ENCODE results near the gene NAP1L4.

Gene NAP1L4

DNA sequence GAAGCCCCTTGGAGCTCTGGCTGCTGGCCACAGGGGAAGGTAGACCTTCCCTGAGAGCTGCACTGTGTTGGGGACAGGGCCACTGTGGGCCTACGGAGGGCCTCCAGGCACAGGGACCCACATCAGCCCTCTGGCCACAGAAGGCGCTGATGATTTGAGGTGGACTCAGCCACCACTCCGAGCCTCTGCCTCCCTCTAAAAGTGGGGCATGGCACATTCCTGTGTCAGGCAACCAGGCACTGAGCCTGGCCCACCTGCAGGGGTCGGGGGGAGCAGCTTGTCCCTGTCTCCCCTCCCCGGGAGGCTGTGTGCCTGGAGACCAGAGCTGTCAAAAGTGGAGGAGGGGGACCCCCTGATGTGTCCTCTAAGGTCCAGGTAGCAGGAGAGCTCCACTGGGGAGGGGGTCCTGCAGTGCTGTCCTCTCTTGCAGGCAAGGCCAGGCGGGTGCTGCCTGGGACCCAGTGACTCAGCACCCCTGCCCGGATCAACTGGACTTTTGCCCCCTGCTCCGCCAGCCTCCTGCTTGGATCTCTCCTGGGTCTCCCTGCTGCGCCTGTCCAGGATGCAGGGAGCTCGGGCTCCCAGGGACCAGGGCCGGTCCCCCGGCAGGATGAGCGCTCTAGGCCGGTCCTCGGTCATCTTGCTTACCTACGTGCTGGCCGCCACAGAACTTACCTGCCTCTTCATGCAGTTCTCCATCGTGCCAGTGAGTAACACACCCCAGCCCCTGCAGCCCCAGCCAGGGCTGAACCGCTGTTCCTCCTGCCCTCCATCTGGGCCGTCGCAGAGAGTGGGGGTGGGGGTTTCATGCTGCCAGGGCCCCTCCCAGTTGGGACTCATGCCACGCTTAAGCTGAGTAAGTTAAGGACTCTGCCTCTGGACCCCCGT lies 89.1 kb downstream of the NAP1L4 start:
- DNase-seq: no peak

- DNase-seq: peak; percentile 92
These were observed 90.0 kb downstream of the NAP1L4 start for GRCh38 chr11:2901854-2902783.

DNA sequence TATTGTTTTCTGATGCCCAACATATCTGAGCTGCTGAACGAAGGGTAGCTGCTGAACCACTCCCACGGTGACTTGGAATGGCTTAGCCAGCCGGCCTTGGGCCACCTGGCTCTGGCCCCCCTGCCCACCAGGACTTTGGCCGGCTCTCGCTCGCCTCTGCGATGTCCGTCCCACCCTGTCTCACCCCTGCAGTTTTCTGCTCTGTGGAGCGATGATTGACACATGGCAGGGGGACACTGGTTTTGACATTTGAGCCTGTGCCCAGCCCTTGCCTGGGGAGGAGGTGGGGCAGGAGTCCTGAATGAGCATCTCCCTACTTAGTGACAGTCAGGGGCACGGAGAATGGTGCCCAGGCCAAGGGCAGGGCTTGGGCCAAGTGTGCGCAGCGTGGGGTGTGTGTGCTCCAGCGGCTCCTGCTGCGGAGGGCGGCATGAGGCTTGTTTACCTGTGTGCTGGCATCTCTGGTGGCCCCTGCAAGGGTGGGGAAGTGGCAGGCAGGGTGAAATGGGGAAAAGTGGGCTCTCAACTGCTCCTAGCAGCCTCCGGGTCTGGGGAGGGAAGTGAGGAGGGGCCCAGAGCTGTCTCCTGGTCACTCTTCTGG lies 90.8 kb downstream of the NAP1L4 start:
- no peak for DNase-seq

DNA sequence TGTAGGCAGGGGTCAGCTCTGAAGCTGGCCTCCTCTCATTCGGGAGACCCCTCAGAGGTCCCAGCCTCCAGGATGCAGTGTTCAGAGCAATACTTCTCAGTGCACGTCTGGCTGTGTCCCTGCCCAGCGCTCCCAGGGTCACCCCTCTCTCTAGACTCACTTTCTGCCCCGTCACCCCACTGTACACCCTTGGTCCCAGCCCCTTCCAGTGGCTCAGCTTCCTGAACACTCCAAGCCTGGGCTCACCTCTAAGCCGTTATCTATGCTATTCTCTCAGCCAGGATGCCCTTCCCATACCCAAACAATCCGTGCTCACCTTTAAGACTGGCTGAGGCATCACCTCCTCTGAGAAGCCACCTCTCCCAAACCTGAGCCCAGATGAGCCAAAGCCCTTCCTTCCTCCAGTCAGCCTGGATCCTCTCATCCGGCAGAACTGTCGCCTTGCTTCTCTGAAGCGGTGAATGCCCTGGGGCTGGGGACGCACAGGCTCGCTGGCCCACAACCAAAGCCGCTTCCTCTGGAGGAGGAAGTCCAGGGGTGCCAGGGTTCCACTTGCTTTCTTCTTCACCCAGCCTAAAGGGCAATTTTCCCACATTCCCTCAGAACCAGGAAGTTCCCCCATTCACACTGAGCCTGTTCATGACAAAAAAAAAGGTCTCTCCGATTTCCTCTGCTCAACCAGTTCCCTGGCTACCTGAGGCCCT lies 92.9 kb downstream of the NAP1L4 start:
- no peak for DNase-seq

GRCh38 chr11:2898366-2899079 lies 93.6 kb downstream of the NAP1L4 start:
- DNase-seq: peak; percentile 88

DNA sequence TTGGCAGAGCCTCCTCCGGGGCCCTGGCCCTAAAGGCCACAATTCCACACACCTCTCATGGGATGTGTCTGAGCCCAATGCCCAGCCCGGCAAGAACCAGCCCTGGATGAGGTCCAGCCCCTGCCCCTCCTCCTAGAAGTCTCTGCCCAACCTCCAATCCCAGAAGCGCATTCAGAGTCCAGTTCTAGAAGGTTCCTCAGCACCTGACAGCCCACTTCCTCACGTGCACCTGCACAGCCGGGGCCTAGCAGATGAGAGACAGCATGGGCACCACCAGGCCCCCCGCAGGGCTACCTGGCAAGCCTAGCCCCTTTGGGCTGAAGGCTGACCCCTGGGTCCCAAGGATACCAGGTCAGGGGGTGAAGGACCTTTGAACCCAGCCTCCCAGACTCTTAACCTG lies 95.1 kb downstream of the NAP1L4 start:
- DNase-seq: no peak

DNA sequence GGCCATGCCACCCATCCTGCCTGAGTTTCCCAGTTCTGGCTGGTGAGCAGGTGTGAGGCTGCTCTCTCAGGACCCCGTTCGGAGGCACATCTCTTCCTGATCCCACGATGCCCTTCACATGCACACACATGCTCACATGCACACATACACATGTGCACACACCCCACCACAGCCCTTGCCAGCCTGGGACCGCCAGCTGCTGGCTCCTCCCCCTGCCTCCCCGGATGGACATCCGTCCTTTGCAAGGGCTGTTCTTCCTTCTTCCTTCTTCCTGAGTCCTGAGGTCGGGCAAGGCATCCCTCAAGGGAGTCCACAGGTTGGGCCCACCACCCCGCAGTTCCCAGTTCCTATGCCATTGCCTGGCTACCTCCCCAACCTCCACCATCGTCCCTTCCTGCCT lies 96.1 kb downstream of the NAP1L4 start:
- DNase-seq: no peak

Data from fibroblast of skin of right biceps (primary cell).